GM21390 (cell line): ENCODE measurements around the gene FRMD1.

Experiments used
- ATAC-seq: cut with Tn5 transposase; IDR thresholded peaks from one replicate; pipeline ENCODE4 v1.9.1; 2021; ENCODE audit not compliant: unreplicated experiment

The FRMD1 gene

DNA sequence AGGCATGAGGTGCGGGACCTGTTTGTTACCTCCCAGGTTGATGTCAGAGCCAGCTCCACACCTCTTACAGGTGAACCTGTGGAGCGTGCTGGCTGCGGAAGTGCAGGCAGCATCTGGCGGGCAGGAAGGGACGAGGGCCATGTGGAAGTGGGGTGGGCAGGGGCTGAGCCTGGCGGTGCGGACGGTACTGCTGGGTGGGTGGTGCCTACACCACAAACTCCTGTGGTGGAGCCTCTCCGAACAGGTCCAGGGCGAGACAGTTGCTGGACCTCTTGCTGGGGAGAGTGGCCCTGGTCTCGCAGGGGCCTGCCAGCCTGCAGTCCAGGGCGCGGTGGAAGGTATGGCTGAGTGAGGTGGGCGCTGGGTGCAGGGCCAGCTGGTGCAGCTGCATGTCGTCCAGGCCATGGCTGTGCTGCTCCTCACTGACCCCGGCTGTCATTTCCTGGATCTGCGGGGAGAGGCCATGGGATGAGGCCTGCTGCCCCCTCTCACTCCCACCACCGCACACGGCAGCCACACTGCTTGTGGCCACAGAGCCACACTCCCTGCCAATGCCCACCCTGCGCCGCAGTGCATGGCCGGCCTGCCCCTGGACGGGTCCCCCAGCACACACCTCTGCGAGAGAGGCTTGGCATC, 22.0 kb downstream of the FRMD1 start:
- ATAC-seq = no peak

GRCh38 chr6:168055696-168056489, 23.1 kb downstream of the FRMD1 start:
- no peak for ATAC-seq

DNA sequence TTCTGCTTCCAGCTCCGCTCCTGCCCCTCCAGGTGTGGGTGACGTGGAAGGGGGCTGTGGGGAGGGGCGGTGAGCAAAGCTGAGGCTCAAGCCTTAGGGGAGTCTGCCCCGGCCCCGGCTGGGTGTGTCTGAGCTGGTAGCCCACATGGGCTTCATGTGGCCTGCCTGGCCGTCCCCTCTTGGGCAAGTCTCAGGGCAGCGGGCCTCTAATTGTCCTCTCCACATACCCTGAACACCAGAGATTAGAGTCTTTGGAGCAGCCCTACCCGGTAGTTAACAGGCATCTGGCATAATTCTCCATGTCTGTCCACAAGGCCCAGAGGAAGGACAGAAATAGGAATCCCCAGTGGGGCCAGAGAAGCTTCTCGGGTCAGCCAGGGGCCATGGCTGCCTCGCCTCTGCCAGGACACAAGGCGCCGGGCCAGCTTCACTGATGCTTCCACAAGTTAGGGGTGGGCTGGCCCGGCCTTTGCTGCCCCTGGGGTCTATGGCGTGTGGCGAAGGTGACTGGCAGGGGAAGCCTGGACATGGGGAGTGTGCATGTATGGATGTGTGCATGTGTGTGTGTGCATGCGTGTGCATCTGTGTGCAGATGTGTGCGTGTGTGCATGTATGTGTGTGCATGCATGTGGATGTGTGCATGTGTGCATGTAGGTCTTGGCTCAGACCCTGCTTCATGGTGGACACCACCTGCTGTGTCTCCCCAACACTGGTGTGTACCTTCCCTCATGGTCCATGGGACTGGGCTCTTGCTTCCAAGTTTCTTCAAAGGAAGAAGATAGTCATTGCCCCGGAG, 24.0 kb downstream of the FRMD1 start:
- ATAC-seq = no peak

DNA sequence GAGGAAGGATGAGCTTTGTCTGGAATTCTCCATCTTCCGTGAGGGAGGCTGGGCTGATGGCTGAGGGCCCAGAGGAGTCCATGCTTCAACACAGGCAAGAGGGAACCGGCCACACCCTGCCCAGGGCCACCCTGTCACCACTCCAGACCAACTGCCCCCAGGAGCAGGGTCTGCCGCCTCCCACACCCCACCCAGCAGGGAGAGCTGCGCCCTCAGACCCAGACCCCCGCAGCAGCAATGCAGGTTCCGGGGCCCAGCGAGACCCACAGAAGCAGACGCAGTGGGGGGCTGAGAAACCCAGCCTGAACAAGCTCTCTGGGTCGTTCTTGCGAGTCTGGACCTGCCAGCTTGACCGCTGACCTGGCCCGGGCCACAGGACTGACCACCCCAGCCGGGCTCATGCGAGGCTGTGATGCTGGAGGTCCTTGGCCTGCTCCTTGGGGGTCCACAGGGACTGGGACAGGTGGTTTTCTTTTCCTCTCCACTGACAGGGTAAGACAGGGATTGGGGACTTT, 25.0 kb downstream of the FRMD1 start:
- ATAC-seq = no peak

GRCh38 chr6:168053086-168053956, 25.7 kb downstream of the FRMD1 start:
- no peak for ATAC-seq

- no peak for ATAC-seq
Measured at GRCh38 chr6:168052291-168052891, 26.6 kb downstream of the FRMD1 start.

- ATAC-seq = no peak
Measured at GRCh38 chr6:168051648-168052047, 27.4 kb downstream of the FRMD1 start.

DNA sequence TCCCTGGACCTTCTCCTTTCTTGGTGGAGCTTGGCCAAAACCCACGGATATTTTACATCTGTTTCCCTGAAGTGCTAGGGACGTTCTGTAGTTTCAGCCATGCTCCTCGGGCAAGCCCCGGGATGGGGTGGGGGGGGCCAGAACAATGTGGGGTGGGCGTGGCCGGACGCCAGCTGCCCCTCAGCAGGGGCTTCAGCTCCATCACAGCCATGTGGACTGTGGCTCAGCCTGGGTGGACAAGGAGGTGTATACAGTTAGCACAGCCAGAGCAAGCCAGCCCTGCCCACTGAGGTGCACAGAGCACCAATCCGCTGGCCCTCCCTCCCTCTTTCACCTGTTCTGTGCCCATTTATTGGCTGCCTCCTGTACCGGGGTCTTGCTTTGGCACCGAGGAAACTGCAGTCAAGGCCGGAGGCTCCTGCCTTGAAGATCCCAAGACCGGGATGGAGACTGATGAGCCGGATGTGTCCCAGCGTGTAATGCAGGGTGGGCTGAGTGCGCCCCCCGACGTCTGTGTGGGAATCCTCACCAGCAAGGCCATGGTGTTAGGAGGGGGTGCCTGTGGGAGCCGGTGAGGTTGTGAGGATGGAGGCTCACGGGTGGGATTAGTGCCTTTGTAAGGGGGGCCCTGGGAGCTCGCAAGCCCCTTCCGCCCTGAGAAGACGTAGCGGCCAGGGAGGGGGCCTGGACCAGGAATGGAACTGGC, 28.0 kb downstream of the FRMD1 start:
- ATAC-seq = no peak

DNA sequence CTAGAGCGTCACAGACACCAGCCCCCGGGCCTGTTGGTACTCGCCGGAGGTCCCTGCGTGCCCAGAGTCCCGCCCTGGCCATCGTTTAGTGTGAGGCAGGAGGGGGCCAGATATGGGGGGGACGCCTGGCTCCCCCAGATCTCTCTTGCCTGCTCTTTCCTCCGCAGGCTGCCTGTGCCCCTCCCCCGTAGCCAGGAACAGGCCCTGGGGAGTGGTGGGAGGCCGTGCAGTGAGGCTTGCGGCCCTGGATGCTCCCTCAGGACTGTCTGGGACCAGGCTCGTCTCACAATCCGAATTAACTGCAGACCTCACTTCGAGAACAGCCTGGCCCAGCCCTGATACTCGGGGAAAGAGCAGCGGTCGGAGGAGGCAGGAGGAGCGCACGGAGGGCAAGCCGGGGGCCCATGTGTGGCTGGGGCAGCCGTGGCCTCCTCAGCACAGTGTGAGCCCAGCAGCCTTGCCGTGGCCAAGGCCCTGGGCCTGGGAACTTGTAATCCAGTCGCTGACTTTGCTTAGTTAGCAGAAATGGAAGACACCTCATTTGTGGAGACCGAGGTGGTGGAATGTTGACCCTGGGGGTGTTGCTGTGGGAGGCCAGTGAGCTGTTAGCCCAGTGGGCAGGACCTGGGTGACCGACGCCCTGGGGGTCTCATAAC, 28.7 kb downstream of the FRMD1 start:
- no peak for ATAC-seq

GRCh38 chr6:168049706-168050224, 29.2 kb downstream of the FRMD1 start:
- ATAC-seq = no peak

- no peak for ATAC-seq
Measured at GRCh38 chr6:168049277-168049676, 29.7 kb downstream of the FRMD1 start.

DNA sequence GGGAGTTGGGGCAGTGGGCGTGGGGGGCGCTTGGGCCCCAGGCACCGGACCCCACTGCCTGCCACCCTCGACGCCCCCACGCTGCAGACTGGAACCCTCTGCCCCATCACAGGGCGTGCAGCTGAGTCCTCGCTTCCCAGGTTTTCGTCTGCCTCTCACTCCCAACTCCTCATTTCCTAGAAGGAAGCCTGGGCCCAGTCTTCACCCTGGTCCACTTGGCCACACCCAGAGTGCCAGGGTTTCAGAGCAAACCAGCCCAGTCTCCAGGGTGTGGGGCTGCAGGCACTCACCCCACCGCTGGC, 30.3 kb downstream of the FRMD1 start:
- no peak for ATAC-seq

DNA sequence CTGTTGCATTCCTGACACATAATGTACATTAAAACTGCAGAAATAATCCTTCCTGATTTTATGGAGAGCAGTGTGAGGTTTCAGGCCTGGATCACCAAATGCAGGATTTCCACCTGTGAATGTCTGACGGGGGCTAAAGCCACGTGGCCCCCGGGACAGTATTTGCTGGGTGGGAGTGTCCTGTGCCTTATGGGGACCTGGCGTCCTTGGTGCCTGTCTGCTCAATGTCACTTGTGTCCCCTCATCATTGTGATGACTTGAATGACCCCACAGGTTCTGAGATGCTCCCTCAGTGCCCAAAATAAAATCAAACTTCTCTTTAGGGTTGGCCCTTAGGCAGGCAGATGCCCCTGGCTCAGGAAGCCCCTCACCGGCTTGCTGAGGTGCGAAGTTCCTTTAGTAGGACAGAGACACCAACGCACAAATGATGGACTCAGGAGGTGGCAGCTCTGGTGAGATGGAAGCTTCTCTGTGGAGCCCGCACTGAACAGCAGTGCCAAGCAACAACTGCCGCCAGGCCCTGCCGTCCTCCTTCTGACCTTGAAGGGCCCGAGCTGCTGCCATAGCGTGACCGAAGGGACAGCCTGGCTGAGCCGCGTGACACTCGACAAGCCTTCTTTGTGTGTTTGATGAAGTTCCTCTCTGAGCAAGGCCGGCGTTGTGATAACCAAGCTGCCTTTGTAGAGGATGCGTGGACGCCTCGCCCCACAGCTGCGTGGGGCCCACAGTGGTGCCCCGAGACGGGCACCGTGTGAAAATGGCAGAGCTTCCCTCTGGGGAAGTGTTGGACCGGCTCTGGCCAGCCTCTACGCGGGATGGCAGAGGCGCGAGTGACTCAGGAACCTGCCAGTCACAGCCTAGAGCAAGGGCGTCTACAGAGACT, 30.9 kb downstream of the FRMD1 start:
- ATAC-seq = no peak

DNA sequence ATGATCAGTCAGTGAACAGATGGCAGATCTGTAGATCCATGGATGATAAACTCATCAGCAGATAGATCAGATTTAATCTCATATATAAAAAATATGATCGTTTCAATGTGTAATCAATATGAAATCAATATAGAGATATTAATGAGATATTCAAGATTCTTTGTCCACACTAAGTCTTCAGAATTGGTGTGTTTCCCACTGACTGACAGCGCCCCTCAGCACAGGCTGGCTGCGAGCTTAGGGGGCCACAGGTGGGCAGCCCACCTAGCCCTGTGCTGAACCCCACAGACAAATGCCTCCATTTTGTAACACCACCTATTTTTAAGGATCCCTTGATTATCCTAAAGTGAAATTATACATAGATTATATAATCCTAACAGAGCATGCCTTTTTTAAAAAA, 32.3 kb downstream of the FRMD1 start:
- no peak for ATAC-seq

GRCh38 chr6:168045706-168046620, 33.0 kb downstream of the FRMD1 start:
- no peak for ATAC-seq

DNA sequence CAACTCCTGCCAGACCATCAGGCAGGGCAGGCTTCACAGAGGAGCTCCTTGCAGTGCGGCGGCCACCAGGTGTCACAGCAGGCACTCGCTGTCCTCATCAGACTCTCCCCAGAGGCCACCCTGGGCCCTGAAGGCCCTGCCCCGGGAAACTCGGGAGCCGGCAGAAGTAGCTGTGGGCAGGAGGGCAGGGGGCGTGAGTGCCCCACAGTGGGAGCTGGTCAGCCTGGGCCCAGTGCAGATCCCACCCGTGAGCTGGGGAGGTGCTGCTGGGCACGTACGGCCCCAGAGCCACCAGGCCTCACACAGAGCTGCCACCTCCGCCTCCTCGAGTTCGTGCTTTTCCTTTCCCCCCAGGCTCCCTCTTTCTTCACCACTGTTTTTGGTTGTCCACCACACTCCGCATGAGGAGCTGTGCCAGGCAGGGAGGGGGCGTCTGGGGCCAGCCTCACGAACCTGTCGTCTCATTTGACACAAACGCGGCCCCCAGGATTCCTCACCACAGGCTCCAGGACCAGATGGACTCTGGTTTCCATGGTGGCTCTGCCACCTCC, 33.8 kb downstream of the FRMD1 start:
- ATAC-seq = no peak
